Chondrocyte (in vitro differentiated cells): ENCODE measurements around the gene RALGAPA1. TPM values are rescaled to one million over a fixed set of nuclear protein-coding genes. Genes with fewer than 3 reads are reported as not detected.

Experiments
- DNase-seq: peaks from one replicate; pipeline ENCODE4 v3.0.0; 2021; ENCODE audit warnings: mixed read lengths, low spot score
- H3K27ac Mint-ChIP-seq: one replicate; pipeline ENCODE4 v1.8.0; 2021; ENCODE audit warnings: mild to moderate bottlenecking, moderate library complexity, mixed read lengths; ENCODE audit not compliant: unreplicated experiment
- H3K27me3 Mint-ChIP-seq: 2 replicates; pipeline ENCODE4 v1.8.0; 2021; ENCODE audit warnings: low read depth, mixed read lengths
- H3K36me3 Mint-ChIP-seq: 2 replicates; pipeline ENCODE4 v1.8.0; 2021; ENCODE audit warnings: low read depth, mixed read lengths
- H3K4me1 Mint-ChIP-seq: 2 replicates; pipeline ENCODE4 v1.8.0; 2021; ENCODE audit warnings: low read depth, mild to moderate bottlenecking, mixed read lengths
- H3K4me3 Mint-ChIP-seq: one replicate; pipeline ENCODE4 v1.8.0; 2021; ENCODE audit warnings: mild to moderate bottlenecking, moderate library complexity, mixed read lengths; ENCODE audit not compliant: unreplicated experiment
- H3K9me3 Mint-ChIP-seq: 2 replicates; pipeline ENCODE4 v1.8.0; 2021; ENCODE audit warnings: low read depth, mixed read lengths
- CTCF ChIP-seq: fragments of 200-600 bp; sonication (generic); IDR thresholded peaks from 2 replicates; pipeline ENCODE4 v1.5.0; 2021; ENCODE audit warnings: antibody characterized with exemption, mild to moderate bottlenecking, moderate library complexity
- total RNA-seq: library from RNA; stranded (reverse); gene quantifications from 3 replicates; pipeline ENCODE4 v1.2.1, GENCODE V29; 2021

Gene RALGAPA1
- total RNA-seq, 1 donor from 2014 or later: 33.2 TPM

GRCh38 chr14:35696119-35696518, 113.0 kb downstream of the RALGAPA1 start:
- Mint-ChIP-seq H3K27ac (no peak overlapping the region), H3K9me3 (no peaks in the 10 kb centered on the region), H3K4me3 (no peak overlapping the region), H3K36me3 (no peaks in the 10 kb centered on the region), H3K4me1 (no peaks in the 10 kb centered on the region), H3K27me3 (no peaks in the 10 kb centered on the region)
- TF ChIP-seq CTCF: no peak
- DNase-seq: no peak

GRCh38 chr14:35695647-35696046, 113.4 kb downstream of the RALGAPA1 start:
- Mint-ChIP-seq H3K27ac (no peak overlapping the region), H3K27me3 (no peaks in the 10 kb centered on the region), H3K36me3 (no peaks in the 10 kb centered on the region), H3K4me3 (no peak overlapping the region), H3K9me3 (no peaks in the 10 kb centered on the region), H3K4me1 (no peaks in the 10 kb centered on the region)
- no peak for DNase-seq
- no peak for TF ChIP-seq CTCF

- no peaks in the 10 kb centered on the region for H3K36me3 Mint-ChIP-seq
- no peaks in the 10 kb centered on the region for H3K9me3 Mint-ChIP-seq
- no peak for TF ChIP-seq CTCF
- DNase-seq: no peak
- no peak overlapping the region for H3K27ac Mint-ChIP-seq
- H3K4me1 Mint-ChIP-seq: no peaks in the 10 kb centered on the region
- H3K4me3 Mint-ChIP-seq: no peak overlapping the region
- no peaks in the 10 kb centered on the region for H3K27me3 Mint-ChIP-seq
These were observed 114.0 kb downstream of the RALGAPA1 start for GRCh38 chr14:35695072-35695471.

GRCh38 chr14:35689000-35689460, 120.1 kb downstream of the RALGAPA1 start:
- DNase-seq: no peak

GRCh38 chr14:35688126-35688826, 120.8 kb downstream of the RALGAPA1 start:
- Mint-ChIP-seq H3K9me3 (no peaks in the 10 kb centered on the region), H3K4me1 (peaks cover 3% of the 10 kb centered on the region), H3K27ac (no peak overlapping the region), H3K36me3 (peaks cover 5% of the 10 kb centered on the region), H3K4me3 (no peak overlapping the region), H3K27me3 (no peaks in the 10 kb centered on the region)
- DNase-seq: no peak
- TF ChIP-seq CTCF: no peak

More at GRCh38 chr14:35689000-35689460, 120.1 kb downstream of the RALGAPA1 start:
- no peaks in the 10 kb centered on the region for H3K27me3 Mint-ChIP-seq
- H3K27ac Mint-ChIP-seq: no peak overlapping the region
- no peaks in the 10 kb centered on the region for H3K9me3 Mint-ChIP-seq
- peaks cover 5% of the 10 kb centered on the region for H3K36me3 Mint-ChIP-seq
- no peak for TF ChIP-seq CTCF
- peaks cover 3% of the 10 kb centered on the region for H3K4me1 Mint-ChIP-seq
- H3K4me3 Mint-ChIP-seq: no peak overlapping the region
